Stomach (tissue), 9 donors: Measurements from ENCODE around the gene BET1. TPM values are rescaled to one million over a fixed set of nuclear protein-coding genes. Genes with fewer than 3 reads are reported as not detected.
A peak's percentile ranks its signal among the peaks of the same experiment; 100 is the strongest.

Experiments used
- DNase-seq, 2 donors: peaks; one replicate each; pipeline versions ENCODE4 v3.0.0 to v3.0.0-alpha.2; 2013 to 2019
- H3K27ac ChIP-seq, 5 donors: fragments of 200-600 bp in 4 of 5; sonication (generic) in 4 of 5; one replicate each; pipeline ENCODE4 v1.5.1; 2013 to 2019; ENCODE audit warnings: mild to moderate bottlenecking in 1 of 5, moderate library complexity in 1 of 5
- H3K27me3 ChIP-seq, 3 donors: fragments of 200-600 bp; sonication (generic); one replicate each; pipeline ENCODE4 v1.5.1; 2017 to 2019; ENCODE audit warnings: mixed run types in 1 of 3
- H3K36me3 ChIP-seq, 4 donors: fragments of 200-600 bp; sonication (generic); 1 replicate in 3 of 4; 2 replicates in 1 of 4; pipeline ENCODE4 v1.5.1; 2016 to 2019
- H3K4me1 ChIP-seq, 4 donors: fragments of 200-600 bp; sonication (generic); one replicate each; pipeline ENCODE4 v1.5.1; 2016 to 2019
- H3K4me3 ChIP-seq, 4 donors: fragments of 200-600 bp; sonication (generic) in 3 of 4; one replicate each; pipeline ENCODE4 v1.5.1; 2016 to 2019; ENCODE audit warnings: mild to moderate bottlenecking in 1 of 4
- H3K9me3 ChIP-seq, 4 donors: fragments of 200-600 bp; sonication (generic); one replicate each; pipeline ENCODE4 v1.5.1; 2016 to 2019
- CTCF ChIP-seq, 7 experiments: fragments of 450-650 bp in 4 of 7; fragments of 200-600 bp in 3 of 7; sonication (generic) in 3 of 7; IDR thresholded peaks; one replicate each; pipeline ENCODE4 v1.5.1; 2016 to 2019; ENCODE audit warnings: antibody characterized with exemption in 7 of 7, control low read depth in 2 of 7, mild to moderate bottlenecking in 1 of 7
- EP300 ChIP-seq: sonication (generic); formaldehyde crosslinking; IDR thresholded peaks from one replicate; pipeline ENCODE4 v1.6.1; 2017; ENCODE audit warnings: antibody characterized with exemption
- POLR2A ChIP-seq, 4 donors: fragments of 450-650 bp; IDR thresholded peaks; one replicate each; pipeline ENCODE4 v1.6.1; 2016; ENCODE audit warnings: antibody characterized with exemption in 4 of 4, control low read depth in 2 of 4, mild to moderate bottlenecking in 1 of 4, moderate library complexity in 1 of 4
- POLR2AphosphoS5 ChIP-seq, 3 donors: sonication (generic); formaldehyde crosslinking; IDR thresholded peaks; one replicate each; pipeline ENCODE4 v1.6.1; 2016; ENCODE audit warnings: antibody characterized with exemption in 3 of 3
- WGBS, 5 donors: extraction: QIAGEN DNeasy Blood & Tissue Kit in 3 of 5; methylation state at CpG; one replicate each; pipeline versions ENCODE4 v1.1.5 to v1.1.7; 2013 to 2018; 5-methylcytosine and 5-hydroxymethylcytosine counted together
- intact Hi-C: fragments of 100-400 bp; cut with DNase I; formaldehyde crosslinking; loops from one replicate; pipeline ENCODE4 v1.15.1; 2023; ENCODE audit warnings: low total_unique reads
- polyA plus RNA-seq, 3 donors: library from polyadenylated mRNA; stranded (reverse); fragments of 200-250 nt; gene quantifications; one replicate each; pipeline ENCODE4 v1.2.3, GENCODE V29; 2013
- total RNA-seq, 5 donors: library from RNA; depleted of rRNA; stranded (reverse); fragments of >200 nt; gene quantifications; one replicate each; pipeline versions ENCODE4 v1.1.0 to v1.2.3, GENCODE V29; 2014 to 2016
- donor health status: healthy with polysubstance abuse.
- donor health status: Bipolar disorder and iron deficiency.
- donor health status: healthy.

The BET1 gene
- total and polyA plus RNA-seq, 8 donors: 4.1 to 43.5 (median 24.7) TPM

- 62 to 81% (median 74%) methylated on average over 4 of the region's 4 CpGs for whole genome bisulfite sequencing, 5 donors
- H3K27me3 ChIP-seq: no peaks in the 10 kb centered on the region
- H3K4me1 ChIP-seq: no peaks in the 10 kb centered on the region
- no peak overlapping the region for H3K4me3 ChIP-seq
- intact Hi-C loops: no loop called here
- H3K36me3 ChIP-seq: no peaks in the 10 kb centered on the region
- H3K27ac ChIP-seq: no peak overlapping the region
- H3K9me3 ChIP-seq: no peaks in the 10 kb centered on the region
- peak in 1 of 2 donors; percentile 21 for DNase-seq
- TF ChIP-seq EP300 (no peak), CTCF (IDR thresholded peaks at IDR 0.05) (no peak), POLR2AphosphoS5 (IDR thresholded peaks at IDR 0.05) (no peak), POLR2A (IDR thresholded peaks at IDR 0.05) (no peak)
These were observed 45.9 kb upstream of the BET1 start for GRCh38 chr7:94050046-94050445.

- Histone ChIP-seq H3K36me3 (no peaks in the 10 kb centered on the region), H3K9me3 (no peaks in the 10 kb centered on the region), H3K27me3 (no peaks in the 10 kb centered on the region), H3K4me1 (no peaks in the 10 kb centered on the region), H3K4me3 (no peak overlapping the region), H3K27ac (no peak overlapping the region)
- DNase-seq: no peak
- intact Hi-C loops: no loop called here
- 27 to 45% (median 32%) methylated on average over 5 of the region's 5 CpGs for WGBS, 5 donors
- TF ChIP-seq POLR2AphosphoS5 (IDR thresholded peaks at IDR 0.05): no peak
- TF ChIP-seq EP300: no peak
- TF ChIP-seq CTCF (IDR thresholded peaks at IDR 0.05): no peak
- no peak for TF ChIP-seq POLR2A (IDR thresholded peaks at IDR 0.05)
These were observed 45.5 kb upstream of the BET1 start for GRCh38 chr7:94049615-94050014.

GRCh38 chr7:94048755-94049154, 44.6 kb upstream of the BET1 start:
- no peak overlapping the region for H3K27ac ChIP-seq

GRCh38 chr7:94047956-94048355, 43.8 kb upstream of the BET1 start:
- TF ChIP-seq EP300 (no peak), POLR2A (IDR thresholded peaks at IDR 0.05) (no peak), CTCF (IDR thresholded peaks at IDR 0.05) (no peak), POLR2AphosphoS5 (IDR thresholded peaks at IDR 0.05) (no peak)
- WGBS, 5 donors: 86 to 97% (median 96%) methylated on average over 1 of the region's 1 CpG
- intact Hi-C loops: no loop called here
- H3K27ac ChIP-seq: no peak overlapping the region
- H3K4me1 ChIP-seq: no peaks in the 10 kb centered on the region
- DNase-seq: no peak
- H3K27me3 ChIP-seq: no peaks in the 10 kb centered on the region
- no peaks in the 10 kb centered on the region for H3K9me3 ChIP-seq
- H3K4me3 ChIP-seq: no peak overlapping the region
- H3K36me3 ChIP-seq: no peaks in the 10 kb centered on the region

More at GRCh38 chr7:94048755-94049154, 44.6 kb upstream of the BET1 start:
- Histone ChIP-seq H3K27me3 (no peaks in the 10 kb centered on the region), H3K9me3 (no peaks in the 10 kb centered on the region), H3K4me1 (no peaks in the 10 kb centered on the region), H3K4me3 (no peak overlapping the region), H3K36me3 (no peaks in the 10 kb centered on the region)
- TF ChIP-seq CTCF (IDR thresholded peaks at IDR 0.05): no peak
- no peak for TF ChIP-seq POLR2AphosphoS5 (IDR thresholded peaks at IDR 0.05)
- TF ChIP-seq EP300: no peak
- no peak for TF ChIP-seq POLR2A (IDR thresholded peaks at IDR 0.05)
- 82 to 94% (median 91%) methylated on average over 2 of the region's 2 CpGs for WGBS, 5 donors
- intact Hi-C loops: no loop called here
- no peak for DNase-seq
